Left colon (tissue), 2 donors: ENCODE results near the gene VIPR2. TPM values are rescaled to one million over a fixed set of nuclear protein-coding genes. Genes with fewer than 3 reads are reported as not detected.

Experiments
- ATAC-seq: fragments of 200-7000 bp; cut with Tn5 transposase; one replicate; pipeline ENCODE4 v1.9.1; 2020; ENCODE audit warnings: mild to moderate bottlenecking, moderate library complexity
- DNase-seq, 2 donors: peaks; one replicate each; pipeline ENCODE4 v3.0.0-alpha.2; 2020
- intact Hi-C, 2 donors: fragments of 100-400 bp; cut with DNase I in 1 of 2; cut with micrococcal nuclease in 1 of 2; formaldehyde crosslinking; loops; one replicate each; pipeline versions ENCODE4 v1.11.2 to v1.14.0; 2022; cut with DNase I, micrococcal nuclease
- total RNA-seq, 2 donors: library from RNA; stranded (reverse); fragmentation: NEBNext Ultra II Directional; extraction: Animal tissue kit (Norgen Biotek cat#: 25700); gene quantifications; one replicate each; pipeline ENCODE4 v1.2.1, GENCODE V29; 2021
- donor health status: DM: no; HTN: no; CAD: no.
- donor health status: DM: yes; HTN: yes; CAD: no.

The VIPR2 gene
- total RNA-seq, 2 donors from 2014 or later = 0.55 to 1.6 TPM

GRCh38 chr7:159158888-159159405, 14.3 kb upstream of the VIPR2 start:
- DNase-seq (no peak), ATAC-seq (no peak)
- intact Hi-C loops = no loop called here

- DNase-seq (no peak), ATAC-seq (no peak)
- intact Hi-C loops = no loop called here
These were observed 13.6 kb upstream of the VIPR2 start for GRCh38 chr7:159158125-159158887.

GRCh38 chr7:159157714-159158113, 13.0 kb upstream of the VIPR2 start:
- intact Hi-C loops = no loop called here
- ATAC-seq = no peak
- no peak for DNase-seq

- intact Hi-C loops = no loop called here
- ATAC-seq = no peak
- no peak for DNase-seq
These were observed 12.0 kb upstream of the VIPR2 start for GRCh38 chr7:159156436-159157245.

- DNase-seq (no peak), ATAC-seq (no peak)
- intact Hi-C loops = no loop called here
These were observed 10.7 kb upstream of the VIPR2 start for GRCh38 chr7:159155410-159155809.

GRCh38 chr7:159154243-159154642, 9.6 kb upstream of the VIPR2 start:
- DNase-seq (no peak), ATAC-seq (no peak)
- intact Hi-C loops = no loop called here

GRCh38 chr7:159153511-159153910, 8.8 kb upstream of the VIPR2 start:
- DNase-seq (no peak), ATAC-seq (no peak)
- intact Hi-C loops = no loop called here

- intact Hi-C loops = no loop called here
- DNase-seq (no peak), ATAC-seq (no peak)
These were observed 8.1 kb upstream of the VIPR2 start for GRCh38 chr7:159152816-159153215.

GRCh38 chr7:159151231-159151630, 6.6 kb upstream of the VIPR2 start:
- intact Hi-C loops = no loop called here
- DNase-seq (no peak), ATAC-seq (no peak)

- no peak for ATAC-seq
- intact Hi-C loops = no loop called here
These were observed 4.8 kb upstream of the VIPR2 start for GRCh38 chr7:159149488-159149887.

GRCh38 chr7:159148430-159149395, 4.0 kb upstream of the VIPR2 start:
- intact Hi-C loops = no loop called here
- ATAC-seq (no peak), DNase-seq (no peak)

More at GRCh38 chr7:159149488-159149887, 4.8 kb upstream of the VIPR2 start:
- DNase-seq = no peak

- ATAC-seq (no peak), DNase-seq (no peak)
- intact Hi-C loops = no loop called here
These were observed 3.0 kb upstream of the VIPR2 start for GRCh38 chr7:159147687-159148086.

- no peak for ATAC-seq
- intact Hi-C loops = no loop called here
- no peak for DNase-seq
These were observed 2.6 kb upstream of the VIPR2 start for GRCh38 chr7:159147246-159147645.

- DNase-seq (no peak), ATAC-seq (no peak)
- intact Hi-C loops = no loop called here
These were observed 1.6 kb upstream of the VIPR2 start for GRCh38 chr7:159146084-159146858.

- intact Hi-C loops = no loop called here
- DNase-seq (no peak), ATAC-seq (no peak)
These were observed 806 bp upstream of the VIPR2 start for GRCh38 chr7:159145490-159145855.

GRCh38 chr7:159143780-159144757, 598 bp downstream of the VIPR2 start:
- DNase-seq (peak in 1 of 2 donors; percentile 21), ATAC-seq (no peak)
- intact Hi-C loops = no loop called here

- no peak for ATAC-seq
These were observed 1.9 kb downstream of the VIPR2 start for GRCh38 chr7:159142730-159143129.

More at GRCh38 chr7:159142730-159143129, 1.9 kb downstream of the VIPR2 start:
- DNase-seq = no peak
- intact Hi-C loops = no loop called here
